Prostate gland (tissue), 2 donors: ENCODE data around the gene TM9SF4.
"Not testable (repeated sequence)": the region's sequence is repeated elsewhere in the genome, so short reads cannot be mapped to it uniquely, and the experiment has no call there.

Experiments
- CTCF ChIP-seq, 4 experiments: fragments of 200-600 bp in 2 of 4; fragments of 450-650 bp in 2 of 4; sonication (generic) in 2 of 4; IDR thresholded peaks; 1 replicate in 3 of 4; 2 replicates in 1 of 4; pipeline ENCODE4 v1.5.1; 2016 to 2019; ENCODE audit warnings: antibody characterized with exemption in 4 of 4, mild to moderate bottlenecking in 2 of 4, moderate library complexity in 2 of 4
- POLR2A ChIP-seq: fragments of 450-650 bp; IDR thresholded peaks from one replicate; pipeline ENCODE4 v1.6.1; 2016; ENCODE audit warnings: antibody characterized with exemption, mild to moderate bottlenecking
- POLR2AphosphoS5 ChIP-seq: sonication (generic); formaldehyde crosslinking; IDR thresholded peaks from one replicate; pipeline ENCODE4 v1.6.1; 2017; ENCODE audit warnings: antibody characterized with exemption

GRCh38 chr20:32121908-32122307, 12.4 kb downstream of the TM9SF4 start:
- TF ChIP-seq CTCF (IDR thresholded peaks at IDR 0.05); POLR2AphosphoS5; POLR2A: not testable (repeated sequence)
